Mucosa of rectum (tissue), 2 donors: Measurements from ENCODE around the gene AASDHPPT.

ENCODE experiments used
- H3K27ac ChIP-seq, 2 donors: one replicate each; pipeline ENCODE4 v1.7.0; 2013; ENCODE audit warnings: inconsistent platforms in 2 of 2, low read depth in 2 of 2, low read length in 2 of 2
- H3K27me3 ChIP-seq, 2 donors: one replicate each; pipeline ENCODE4 v1.7.0; 2013; ENCODE audit warnings: low read length in 2 of 2; ENCODE audit not compliant: control insufficient read depth in 2 of 2, insufficient read depth in 2 of 2
- H3K36me3 ChIP-seq, 2 donors: one replicate each; pipeline ENCODE4 v1.7.0; 2013; ENCODE audit warnings: low read length in 2 of 2; ENCODE audit not compliant: control insufficient read depth in 2 of 2, insufficient read depth in 2 of 2
- H3K4me1 ChIP-seq, 2 donors: one replicate each; pipeline ENCODE4 v1.7.0; 2013; ENCODE audit warnings: low read length in 2 of 2, mild to moderate bottlenecking in 1 of 2; ENCODE audit not compliant: control insufficient read depth in 2 of 2, insufficient read depth in 2 of 2
- H3K4me3 ChIP-seq, 2 donors: one replicate each; pipeline ENCODE4 v1.7.0; 2013; ENCODE audit warnings: low read length in 2 of 2
- H3K9ac ChIP-seq, 2 donors: one replicate each; pipeline ENCODE4 v1.7.0; 2013; ENCODE audit warnings: low read length in 2 of 2, low read depth in 1 of 2, mild to moderate bottlenecking in 1 of 2
- H3K9me3 ChIP-seq, 2 donors: one replicate each; pipeline ENCODE4 v1.7.0; 2013; ENCODE audit warnings: low read length in 2 of 2; ENCODE audit not compliant: control insufficient read depth in 2 of 2
- donor health status: healthy.
- donor health status: Normal muscosa, but diverticular disease.

AASDHPPT gene

GRCh38 chr11:106105986-106106385 is 28.5 kb downstream of the AASDHPPT start:
- Histone ChIP-seq H3K27ac (no peak overlapping the region), H3K4me3 (no peak overlapping the region), H3K9ac (no peak overlapping the region), H3K36me3 (no peaks in the 10 kb centered on the region), H3K27me3 (no peaks in the 10 kb centered on the region), H3K4me1 (no peaks in the 10 kb centered on the region), H3K9me3 (no peaks in the 10 kb centered on the region)

DNA sequence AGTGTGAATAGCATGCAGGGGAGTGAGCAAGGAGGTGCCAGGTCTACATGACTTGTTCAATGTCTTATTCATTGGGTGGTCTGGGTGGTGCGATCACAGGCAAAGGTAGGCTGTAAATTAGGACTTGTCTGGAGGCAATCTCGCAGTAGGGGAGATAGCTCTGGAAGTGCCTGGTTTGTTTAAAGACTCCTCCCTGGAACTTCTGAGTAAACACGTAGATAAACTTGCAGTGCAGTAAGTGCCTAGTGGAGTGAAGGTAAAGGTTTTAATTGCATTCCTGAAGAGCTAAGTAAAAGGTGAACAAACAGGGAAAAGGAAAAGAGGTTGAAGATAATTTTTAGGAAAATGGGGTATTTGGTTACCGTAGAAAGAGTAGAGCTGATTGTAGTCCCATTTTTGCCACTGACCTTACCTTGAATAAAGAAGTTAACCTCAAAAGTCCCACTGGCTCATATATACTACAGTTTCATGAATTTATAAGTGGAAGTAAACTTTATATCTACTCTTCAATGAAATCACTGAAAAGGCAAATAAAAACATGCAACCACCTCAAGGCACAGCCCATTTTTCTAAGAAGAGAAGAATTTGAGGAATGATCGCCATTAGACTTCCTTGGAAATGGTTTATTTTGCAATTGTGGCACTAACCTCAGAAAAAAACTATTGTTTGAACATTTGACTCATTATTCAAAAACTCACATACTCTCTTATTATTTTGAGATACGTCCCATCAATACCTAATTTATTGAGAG is 44.3 kb downstream of the AASDHPPT start:
- no peaks in the 10 kb centered on the region for H3K9me3 ChIP-seq
- no peaks in the 10 kb centered on the region for H3K4me1 ChIP-seq
- H3K36me3 ChIP-seq: no peaks in the 10 kb centered on the region
- H3K9ac ChIP-seq: no peak overlapping the region
- no peak overlapping the region for H3K4me3 ChIP-seq
- no peak overlapping the region for H3K27ac ChIP-seq
- H3K27me3 ChIP-seq: no peaks in the 10 kb centered on the region

DNA sequence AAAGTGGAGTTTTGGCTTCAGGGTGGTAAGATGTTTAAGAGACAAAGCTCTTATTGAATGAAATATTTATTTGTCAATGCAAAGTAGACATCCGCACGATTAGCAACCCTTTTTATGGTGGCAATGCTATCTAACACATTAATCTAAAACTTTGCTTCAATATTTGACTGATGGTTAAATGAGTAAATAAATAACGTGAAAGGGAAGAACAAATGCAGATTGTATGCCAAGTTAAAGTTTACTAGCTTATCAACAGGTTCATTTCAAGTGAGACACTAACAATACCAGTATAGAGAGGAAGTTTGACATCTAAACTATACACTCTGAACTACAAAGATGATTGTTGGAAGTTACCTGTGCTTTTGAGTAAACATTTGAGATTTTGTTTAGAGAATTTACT is 50.1 kb downstream of the AASDHPPT start:
- no peaks in the 10 kb centered on the region for H3K27me3 ChIP-seq
- no peaks in the 10 kb centered on the region for H3K36me3 ChIP-seq
- no peak overlapping the region for H3K9ac ChIP-seq
- no peaks in the 10 kb centered on the region for H3K4me1 ChIP-seq
- H3K4me3 ChIP-seq: no peak overlapping the region
- H3K9me3 ChIP-seq: no peaks in the 10 kb centered on the region
- H3K27ac ChIP-seq: no peak overlapping the region

DNA sequence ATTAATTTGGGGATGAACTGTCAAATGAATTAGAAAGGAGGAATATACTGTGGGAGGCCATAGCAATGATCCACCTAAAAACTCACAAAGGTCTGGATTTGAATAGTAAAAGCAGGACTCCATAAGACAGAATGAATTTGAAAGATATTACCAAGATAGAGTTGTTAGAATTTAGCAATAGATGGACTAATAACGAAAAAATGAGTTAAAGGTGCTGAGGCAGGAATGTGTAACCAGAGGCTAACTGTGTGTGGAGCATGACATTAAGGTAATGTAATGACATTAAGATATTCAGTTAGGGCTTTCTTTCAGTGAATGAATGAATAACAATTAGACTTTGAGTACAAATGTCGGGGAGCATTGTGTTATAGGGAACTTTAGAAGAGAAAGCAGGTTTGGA is 51.3 kb downstream of the AASDHPPT start:
- no peak overlapping the region for H3K9ac ChIP-seq
- no peak overlapping the region for H3K4me3 ChIP-seq
- H3K9me3 ChIP-seq: no peaks in the 10 kb centered on the region
- no peaks in the 10 kb centered on the region for H3K27me3 ChIP-seq
- H3K27ac ChIP-seq: no peak overlapping the region
- no peaks in the 10 kb centered on the region for H3K4me1 ChIP-seq
- no peaks in the 10 kb centered on the region for H3K36me3 ChIP-seq

DNA sequence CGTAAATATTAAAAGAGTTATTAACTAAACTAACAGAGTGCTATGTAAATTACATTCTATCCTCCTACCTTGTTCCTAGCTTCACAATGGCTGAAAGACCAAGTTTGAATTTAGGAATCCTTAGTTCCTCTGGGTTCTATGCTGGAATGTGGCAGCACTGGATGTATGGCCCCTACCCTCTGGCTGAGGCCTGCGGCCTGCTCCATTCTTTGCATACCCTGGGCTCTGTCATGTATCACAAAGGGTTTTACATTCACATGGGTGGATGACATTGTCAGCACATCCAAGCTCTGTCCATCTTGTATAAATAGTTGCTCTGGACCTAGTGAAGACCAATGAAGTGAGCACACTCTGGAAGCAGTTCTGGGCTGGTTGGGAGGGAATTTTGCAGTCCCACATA is 54.5 kb downstream of the AASDHPPT start:
- H3K36me3 ChIP-seq: no peaks in the 10 kb centered on the region
- H3K9ac ChIP-seq: no peak overlapping the region
- no peaks in the 10 kb centered on the region for H3K27me3 ChIP-seq
- H3K27ac ChIP-seq: no peak overlapping the region
- H3K4me1 ChIP-seq: no peaks in the 10 kb centered on the region
- H3K4me3 ChIP-seq: no peak overlapping the region
- H3K9me3 ChIP-seq: no peaks in the 10 kb centered on the region

DNA sequence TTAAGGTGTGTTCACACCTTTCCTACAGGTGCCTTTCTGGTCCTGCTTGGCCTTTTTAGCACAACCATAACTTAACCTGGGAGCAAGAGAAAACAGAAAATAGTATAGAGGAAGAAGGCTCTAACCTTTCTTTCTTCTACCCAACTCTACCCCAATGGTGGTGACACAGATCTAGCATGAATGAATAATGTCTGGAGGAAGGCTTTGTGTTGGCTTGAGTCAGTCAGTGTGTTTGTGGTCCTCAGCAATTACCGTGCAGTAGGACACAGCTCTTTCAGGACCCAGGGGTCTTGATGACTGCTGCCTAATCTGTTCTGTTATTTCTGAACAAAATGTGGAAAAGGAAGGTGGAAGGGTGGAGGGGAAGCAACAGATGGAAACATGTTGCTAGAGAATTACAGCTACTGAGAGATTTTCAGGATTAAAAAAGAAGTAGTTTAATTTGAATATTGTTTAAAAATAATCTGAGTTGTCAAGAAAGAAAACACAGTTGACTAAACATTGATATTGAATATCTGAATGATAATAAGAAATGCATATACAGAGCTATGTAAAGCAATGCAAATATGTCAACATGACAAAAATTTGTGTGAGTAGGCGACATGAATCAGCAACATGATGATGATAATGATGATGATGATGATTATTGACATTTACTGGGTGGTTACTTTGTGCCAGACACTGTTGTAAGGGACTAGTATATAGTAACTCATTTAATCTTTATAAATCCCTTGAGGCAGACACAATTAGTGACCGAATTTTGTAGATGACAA is 55.3 kb downstream of the AASDHPPT start:
- Histone ChIP-seq H3K9me3 (no peaks in the 10 kb centered on the region), H3K27me3 (no peaks in the 10 kb centered on the region), H3K4me3 (no peak overlapping the region), H3K27ac (no peak overlapping the region), H3K9ac (no peak overlapping the region), H3K4me1 (no peaks in the 10 kb centered on the region), H3K36me3 (no peaks in the 10 kb centered on the region)

- Histone ChIP-seq H3K27ac (no peak overlapping the region), H3K4me3 (no peak overlapping the region)
Measured at GRCh38 chr11:106133529-106133928, 56.1 kb downstream of the AASDHPPT start.

GRCh38 chr11:106137061-106137460 is 59.6 kb downstream of the AASDHPPT start:
- no peaks in the 10 kb centered on the region for H3K27me3 ChIP-seq
- H3K9ac ChIP-seq: no peak overlapping the region
- no peak overlapping the region for H3K4me3 ChIP-seq
- no peaks in the 10 kb centered on the region for H3K4me1 ChIP-seq
- no peaks in the 10 kb centered on the region for H3K9me3 ChIP-seq
- H3K27ac ChIP-seq: no peak overlapping the region
- H3K36me3 ChIP-seq: no peaks in the 10 kb centered on the region

More at GRCh38 chr11:106133529-106133928, 56.1 kb downstream of the AASDHPPT start:
- H3K27me3 ChIP-seq: no peaks in the 10 kb centered on the region
- H3K9me3 ChIP-seq: no peaks in the 10 kb centered on the region
- no peaks in the 10 kb centered on the region for H3K36me3 ChIP-seq
- H3K9ac ChIP-seq: no peak overlapping the region
- H3K4me1 ChIP-seq: no peaks in the 10 kb centered on the region

- Histone ChIP-seq H3K27me3 (no peaks in the 10 kb centered on the region), H3K36me3 (no peaks in the 10 kb centered on the region), H3K9ac (no peak overlapping the region), H3K27ac (no peak overlapping the region), H3K4me3 (no peak overlapping the region), H3K4me1 (no peaks in the 10 kb centered on the region), H3K9me3 (no peaks in the 10 kb centered on the region)
Measured at GRCh38 chr11:106137758-106138157, 60.3 kb downstream of the AASDHPPT start.
